Nucleus accumbens (tissue), 56 donors: ENCODE data around the gene LRRN4CL.

Experiments
- DNase-seq, 56 donors: peaks; one replicate each; lab custom pipeline; 2025; lab: John Stamatoyannopoulos, UW

Gene LRRN4CL

DNA sequence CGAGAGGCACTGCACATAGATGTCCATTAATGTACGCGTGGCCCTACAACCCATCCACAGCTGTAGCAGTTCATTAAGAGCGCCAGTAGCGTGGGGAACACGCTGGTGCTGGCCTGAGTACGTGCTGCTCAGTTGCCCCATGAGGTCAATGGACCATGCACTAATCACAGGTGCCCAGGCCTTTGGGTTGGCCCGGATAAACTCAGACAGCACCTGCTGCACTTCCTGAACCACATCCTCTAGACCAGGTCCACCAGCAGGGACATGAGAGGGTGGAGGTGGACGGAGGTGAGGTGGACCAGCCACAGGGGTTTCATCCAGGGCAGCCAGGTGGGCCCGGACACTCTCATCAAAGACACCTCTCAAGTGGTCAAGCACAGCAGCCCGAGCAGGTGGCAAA lies 39.8 kb downstream of the LRRN4CL start:
- no peak for DNase-seq

DNA sequence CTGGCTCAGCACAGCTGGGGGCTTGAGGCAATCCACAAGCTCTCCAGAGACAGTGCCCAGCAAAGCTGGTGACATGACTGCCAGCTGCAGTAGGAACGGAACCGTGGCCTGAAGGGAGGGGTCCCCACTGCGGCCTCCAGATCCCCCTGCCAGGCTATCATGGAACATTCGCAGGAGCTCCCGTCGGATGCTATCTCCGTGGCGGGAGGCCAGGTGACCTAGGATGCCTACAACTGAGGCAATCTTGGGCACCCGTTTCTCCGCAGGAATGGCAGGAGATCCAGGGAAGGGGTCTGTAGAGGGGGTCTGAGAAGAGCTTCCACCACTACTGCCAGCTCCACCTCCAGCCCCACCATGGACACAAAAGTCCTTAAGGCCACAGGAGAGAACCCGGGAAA lies 40.4 kb downstream of the LRRN4CL start:
- DNase-seq: no peak

DNA sequence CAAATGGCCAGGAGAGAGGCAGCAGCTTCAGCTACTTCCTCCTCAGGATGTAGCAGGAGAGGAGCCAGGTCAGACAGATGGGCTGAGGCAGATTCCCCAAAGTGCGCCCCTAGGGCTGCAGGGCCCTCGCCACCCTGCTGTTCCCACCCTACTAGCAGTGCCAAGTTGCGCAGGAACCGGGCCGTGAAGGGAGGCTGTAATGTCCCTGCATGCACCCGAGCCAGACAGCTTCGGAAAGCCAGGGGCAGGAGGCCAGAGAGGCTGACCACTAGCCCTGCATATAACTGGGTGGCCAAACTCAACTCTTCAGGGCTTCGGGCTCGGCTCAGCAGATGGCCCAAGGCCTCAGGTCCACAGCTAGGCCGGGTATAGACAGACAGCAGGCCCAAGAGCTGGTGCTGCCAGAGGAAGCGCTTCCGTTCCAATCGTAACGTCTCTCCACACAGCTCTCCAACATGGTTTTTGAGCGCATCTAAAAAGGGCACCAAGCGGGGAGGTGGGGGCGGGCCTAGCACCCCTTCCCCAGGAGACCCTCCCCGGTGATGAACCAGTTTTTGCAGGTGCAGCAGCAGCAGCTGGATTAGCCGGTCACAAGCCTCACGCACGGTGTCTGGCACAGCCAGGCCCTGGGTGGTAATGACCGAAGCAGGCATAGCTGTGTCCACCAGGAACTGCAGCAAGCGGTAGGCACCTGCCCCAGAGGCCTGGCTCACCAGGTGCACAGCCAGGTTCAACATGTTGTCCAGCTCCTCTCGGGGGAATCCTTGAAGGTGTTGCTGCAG lies 41.0 kb downstream of the LRRN4CL start:
- DNase-seq: no peak

DNA sequence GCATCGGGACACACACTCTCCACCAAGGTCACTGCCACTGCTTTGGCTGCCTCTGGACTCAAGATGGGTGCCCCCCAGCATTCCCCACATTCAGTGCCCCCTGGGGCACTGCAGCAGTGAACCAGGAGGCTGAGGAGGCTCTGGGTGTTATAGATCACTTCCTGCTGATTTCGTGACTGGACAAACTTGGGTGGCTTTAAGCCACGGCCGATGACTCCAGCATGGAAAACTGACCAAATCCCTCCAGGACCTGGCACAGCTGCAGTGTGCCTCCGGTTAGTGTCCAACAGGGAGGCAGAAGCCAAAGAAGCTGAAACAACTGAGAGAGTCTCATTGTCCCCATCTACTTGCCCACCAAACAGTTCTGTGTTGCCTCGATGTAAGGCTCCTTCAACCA lies 41.7 kb downstream of the LRRN4CL start:
- DNase-seq: no peak

DNA sequence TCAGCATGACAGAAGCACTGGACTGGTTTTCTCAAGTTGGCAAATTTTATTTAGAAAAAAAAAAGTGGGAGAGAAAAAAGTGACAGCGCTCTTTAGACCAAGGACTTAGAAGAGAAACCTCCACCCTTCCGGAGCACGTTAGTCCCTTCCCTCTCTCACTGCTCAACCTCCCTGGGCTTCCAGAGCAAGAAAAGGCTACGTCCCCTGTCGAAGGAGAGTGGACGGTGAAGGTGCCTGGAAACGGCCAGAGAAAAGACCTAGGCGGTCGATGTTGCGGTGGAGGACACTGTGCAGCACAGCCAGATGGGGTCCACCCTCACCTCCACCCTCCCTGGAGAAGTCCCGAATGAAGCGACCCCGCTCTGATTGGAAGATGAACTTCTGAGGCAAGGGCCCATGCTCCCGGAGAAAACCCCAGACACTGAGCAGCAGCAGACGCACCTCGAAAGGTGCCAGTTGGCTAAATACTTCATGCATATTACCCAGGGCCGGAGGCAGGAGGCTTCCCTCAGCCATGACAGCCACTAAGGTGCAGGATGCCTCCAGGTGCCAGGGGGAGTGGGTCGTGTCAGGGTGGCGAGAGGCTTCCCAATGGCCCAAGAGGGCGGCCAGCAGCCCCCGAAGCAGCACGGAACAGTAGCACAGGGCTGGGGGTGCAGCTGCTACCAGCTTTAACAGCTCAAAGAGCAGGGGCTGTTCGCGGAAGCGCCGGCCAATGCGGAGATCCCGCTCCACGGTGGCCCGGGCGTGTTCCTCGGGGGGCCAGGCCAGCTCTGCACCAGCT lies 42.3 kb downstream of the LRRN4CL start:
- peak in 5 of 56 donors; percentile 14 to 35 (median 19) for DNase-seq

DNA sequence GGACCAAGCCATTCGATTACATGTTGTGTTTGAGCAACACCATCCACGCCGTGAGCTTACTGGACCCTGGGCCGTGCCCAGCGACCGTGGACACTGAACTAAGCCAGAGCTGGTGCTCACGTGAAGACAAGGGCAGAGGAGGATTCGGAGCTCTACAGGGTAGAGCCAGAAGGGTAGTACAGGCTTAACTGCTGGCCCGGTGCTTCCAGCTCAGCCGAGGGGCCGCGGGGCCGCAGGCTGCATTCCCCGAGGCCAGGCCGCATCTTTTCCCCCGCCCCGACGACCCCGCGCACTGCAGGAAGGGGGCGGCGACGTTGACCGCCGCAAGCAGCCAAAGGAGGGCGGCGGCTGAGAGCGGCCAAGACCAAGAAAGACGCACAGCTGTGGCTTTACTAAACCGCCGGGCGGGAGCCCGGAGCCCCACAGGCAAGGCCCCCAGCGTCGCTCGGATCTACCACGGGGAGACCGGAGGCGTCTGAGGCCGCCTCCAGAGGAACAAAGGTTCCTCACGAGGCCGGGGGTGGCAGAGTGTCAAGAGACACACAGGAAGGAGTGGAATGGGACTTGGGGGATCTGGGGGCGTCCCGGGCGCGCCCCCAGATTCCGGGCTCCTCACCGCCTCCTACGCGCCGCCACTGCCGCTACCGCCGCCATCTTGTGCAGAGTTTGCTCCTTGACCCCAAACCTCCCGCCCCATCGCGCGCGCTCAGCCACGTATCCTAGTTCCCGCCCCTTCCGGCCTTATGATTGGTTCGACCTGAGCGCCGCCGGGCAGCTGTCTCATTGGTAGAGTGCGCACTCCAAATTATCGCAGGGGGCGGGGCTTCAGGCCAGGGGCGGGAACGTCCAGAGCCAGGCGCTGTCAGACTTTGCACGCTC lies 43.1 kb downstream of the LRRN4CL start, which contains the start of gene GANAB:
Gene GANAB (minus strand): TSS at position 668 of the 879 bp plus-strand sequence. CDS start 14 bp downstream, at position 654.
- DNase-seq: peak; percentile 56 to 99 (median 96)

DNA sequence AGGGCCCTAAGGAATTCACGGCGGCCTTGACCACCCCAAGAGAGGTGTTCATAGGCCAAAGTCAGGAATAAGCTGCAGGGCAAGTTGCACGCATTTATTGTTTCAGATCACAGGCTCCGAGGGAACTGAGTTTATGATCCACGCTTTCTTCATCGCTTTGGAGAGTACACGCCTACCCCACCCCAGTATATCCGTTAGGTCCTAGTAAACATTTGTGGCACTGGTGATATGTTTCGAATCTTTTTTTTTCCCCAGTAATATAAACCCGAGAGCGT lies 43.7 kb downstream of the LRRN4CL start:
- peak in 1 of 56 donors; percentile 16 for DNase-seq

DNA sequence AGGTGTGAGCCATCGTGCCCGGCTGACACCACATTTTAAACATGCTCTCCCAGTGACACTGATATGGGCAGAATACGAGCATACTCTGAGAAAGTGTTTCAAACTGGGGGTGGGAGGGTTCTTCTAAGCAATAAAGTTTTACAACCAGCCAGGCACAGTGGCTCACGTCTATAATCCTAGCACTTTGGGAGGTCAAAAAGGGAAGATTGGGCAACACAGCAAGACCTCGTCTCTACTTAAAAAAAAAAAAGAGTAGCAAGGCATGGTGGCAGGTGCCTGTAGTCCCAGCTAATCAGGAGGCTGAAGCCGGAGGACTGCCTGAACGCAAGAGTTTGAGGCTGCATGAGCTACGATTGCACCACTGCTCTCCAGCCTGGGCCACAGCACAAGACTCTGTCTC lies 45.1 kb downstream of the LRRN4CL start:
- DNase-seq: no peak
